GM12892 (cell line): ENCODE measurements around the gene DEFB114.
"Not testable (repeated sequence)": the region's sequence is repeated elsewhere in the genome, so short reads cannot be mapped to it uniquely, and the experiment has no call there.

Source experiments
- DNase-seq: peaks from one replicate; pipeline ENCODE4 v3.0.0; 2011; ENCODE audit not compliant: insufficient read length
- FAIRE-seq: peaks from 2 replicates; lab custom pipeline; 2011; peaks lifted over from hg19 to GRCh38; lab: Jason Lieb, UNC
- POLR2A ChIP-seq: IDR thresholded peaks from 2 replicates; pipeline ENCODE4 v1.6.1; 2011; ENCODE audit warnings: low read depth, low read length, control low read depth
- POLR2AphosphoS5 ChIP-seq: IDR thresholded peaks from 2 replicates; pipeline ENCODE4 v1.6.1; 2011; ENCODE audit warnings: low read depth, low read length, control low read depth
- TAF1 ChIP-seq: IDR thresholded peaks from 2 replicates; pipeline ENCODE4 v1.6.1; 2011; ENCODE audit warnings: low read depth, mild to moderate bottlenecking, control low read depth, low read length, borderline replicate concordance

DEFB114 gene

DNA sequence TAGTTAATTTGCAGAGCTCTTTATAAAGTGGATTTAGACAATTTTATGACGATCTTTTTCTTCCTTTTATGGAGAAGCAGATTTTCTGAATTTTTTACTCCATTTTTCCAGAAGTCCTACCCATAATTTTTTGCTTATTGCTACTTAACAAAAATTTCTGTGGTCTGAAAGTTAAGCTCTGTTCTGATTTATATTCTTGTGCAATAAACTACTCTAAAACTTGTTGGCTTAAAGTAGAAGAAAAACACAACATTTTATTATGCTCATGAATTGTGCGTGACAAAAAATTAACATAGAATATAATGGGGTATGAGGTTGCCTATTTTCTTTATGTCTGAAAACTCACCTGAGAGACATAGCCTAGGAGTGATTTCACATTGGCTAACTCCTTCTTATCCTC, 2.9 kb upstream of the DEFB114 start:
- TF ChIP-seq POLR2A, result no peak
- no peak for TF ChIP-seq POLR2AphosphoS5
- TF ChIP-seq TAF1, result no peak
- FAIRE-seq (no peak), DNase-seq (no peak)

DNA sequence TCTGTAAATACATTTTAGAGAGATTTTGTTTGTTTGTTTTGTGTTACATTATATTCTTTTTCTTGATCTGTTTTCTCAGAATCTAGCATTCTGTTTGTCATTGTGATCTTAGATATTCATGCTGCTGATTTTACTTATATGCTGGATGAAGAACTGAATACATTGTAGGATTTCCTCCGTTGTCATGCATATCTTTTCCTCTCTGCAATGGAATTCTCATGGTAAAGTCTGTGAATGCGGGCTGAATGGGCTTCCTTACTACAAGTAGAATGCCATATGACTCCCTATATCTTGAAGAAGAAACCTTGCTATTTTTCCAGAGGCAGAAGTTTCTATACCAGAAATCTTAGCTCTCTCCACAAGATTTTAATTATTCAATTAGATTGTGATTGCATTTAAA, 2.4 kb upstream of the DEFB114 start:
- DNase-seq (no peak), FAIRE-seq (no peak)
- no peak for TF ChIP-seq POLR2AphosphoS5
- no peak for TF ChIP-seq POLR2A
- no peak for TF ChIP-seq TAF1

- FAIRE-seq (no peak), DNase-seq (no peak)
- TF ChIP-seq POLR2AphosphoS5, result no peak
- no peak for TF ChIP-seq TAF1
- TF ChIP-seq POLR2A, result no peak
Observed at GRCh38 chr6:49958180-49958579, 5.8 kb downstream of the DEFB114 start.

DNA sequence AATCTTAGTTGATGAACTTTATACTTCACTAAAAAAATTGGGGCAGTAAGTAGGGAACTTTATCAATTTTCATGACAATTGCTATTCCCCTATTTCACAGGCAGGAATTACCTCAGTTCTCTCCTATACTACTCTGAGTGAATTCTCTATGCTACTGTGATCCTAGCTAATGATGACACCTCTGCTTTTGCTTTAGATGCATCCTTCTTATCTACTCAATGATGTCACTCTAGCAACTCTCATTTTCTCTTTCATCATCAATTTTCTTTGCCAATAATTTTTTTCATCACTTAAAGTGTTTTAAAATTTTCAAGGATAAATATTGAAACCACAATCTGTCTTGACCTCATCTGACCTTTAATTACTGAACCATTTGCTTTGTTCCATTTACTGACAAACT, 8.1 kb downstream of the DEFB114 start:
- no peak for TF ChIP-seq POLR2A
- no peak for DNase-seq
- no peak for FAIRE-seq

DNA sequence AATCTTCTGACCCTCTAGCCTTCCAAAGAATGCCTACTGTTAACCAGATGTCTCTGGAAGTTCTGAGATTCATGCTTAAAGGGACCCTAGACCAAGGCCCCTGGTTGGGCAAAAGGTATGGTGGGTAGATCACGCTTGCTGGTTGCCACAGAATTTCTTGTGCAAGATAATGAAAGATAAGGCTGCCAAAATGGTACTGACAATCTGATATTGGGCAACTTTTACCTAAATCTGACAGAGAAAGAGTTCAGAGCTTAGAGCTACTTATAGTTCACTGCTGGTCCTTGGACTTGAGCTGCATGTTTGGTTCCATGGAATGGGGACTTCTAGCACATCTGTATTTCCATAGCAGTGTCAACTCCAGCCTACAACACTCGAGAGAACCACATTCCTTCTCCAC, 12.0 kb downstream of the DEFB114 start:
- DNase-seq, result no peak
- no peak for TF ChIP-seq POLR2AphosphoS5
- no peak for TF ChIP-seq POLR2A
- TF ChIP-seq TAF1, result no peak
- FAIRE-seq, result no peak

GRCh38 chr6:49950415-49950751, 13.6 kb downstream of the DEFB114 start:
- FAIRE-seq, result no peak
- TF ChIP-seq POLR2A, result no peak
- TF ChIP-seq POLR2AphosphoS5, result no peak
- TF ChIP-seq TAF1, result no peak
- no peak for DNase-seq

DNA sequence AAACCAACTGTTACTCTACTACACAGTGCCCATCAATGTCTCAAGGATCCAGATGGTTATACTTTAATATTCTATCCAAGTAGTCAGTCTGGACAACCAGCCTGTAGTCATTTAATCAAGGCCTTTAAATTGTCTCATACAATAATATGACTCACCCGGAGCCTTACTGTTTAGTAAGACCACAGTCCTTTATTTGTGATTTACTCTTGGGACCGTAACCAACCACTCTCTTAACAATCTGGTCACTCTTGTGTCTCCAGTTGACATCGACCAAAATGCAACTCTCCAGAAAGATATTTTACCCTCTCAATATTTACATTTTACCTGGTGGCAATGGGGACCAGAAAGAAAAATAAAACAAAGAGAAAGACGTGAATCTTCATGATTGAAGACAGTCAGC, 14.9 kb downstream of the DEFB114 start:
- TF ChIP-seq TAF1 (no peak), POLR2A (no peak), POLR2AphosphoS5 (no peak)
- FAIRE-seq, result no peak
- DNase-seq, result no peak

DNA sequence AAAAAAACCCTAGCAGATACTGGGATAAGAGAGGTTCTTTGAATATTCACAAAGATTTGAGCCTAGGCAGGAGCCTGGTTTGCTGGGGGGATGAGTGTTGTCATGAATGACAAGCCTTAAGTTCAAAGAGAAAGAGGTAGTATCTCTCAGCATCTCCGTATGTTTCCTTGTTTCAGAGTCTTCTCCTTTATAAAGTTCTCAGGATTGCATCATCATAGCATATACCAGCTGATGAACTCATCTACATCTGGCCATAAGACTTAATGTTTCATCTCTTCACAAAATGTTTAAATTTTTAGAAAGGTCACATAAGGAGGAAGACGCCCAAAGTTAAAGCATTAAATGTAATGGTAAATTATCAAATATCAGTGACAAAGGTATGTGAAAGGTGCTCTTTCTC, 17.1 kb downstream of the DEFB114 start:
- FAIRE-seq, result peak; percentile 50
- TF ChIP-seq POLR2A, result no peak
- TF ChIP-seq TAF1, result no peak
- no peak for DNase-seq

DNA sequence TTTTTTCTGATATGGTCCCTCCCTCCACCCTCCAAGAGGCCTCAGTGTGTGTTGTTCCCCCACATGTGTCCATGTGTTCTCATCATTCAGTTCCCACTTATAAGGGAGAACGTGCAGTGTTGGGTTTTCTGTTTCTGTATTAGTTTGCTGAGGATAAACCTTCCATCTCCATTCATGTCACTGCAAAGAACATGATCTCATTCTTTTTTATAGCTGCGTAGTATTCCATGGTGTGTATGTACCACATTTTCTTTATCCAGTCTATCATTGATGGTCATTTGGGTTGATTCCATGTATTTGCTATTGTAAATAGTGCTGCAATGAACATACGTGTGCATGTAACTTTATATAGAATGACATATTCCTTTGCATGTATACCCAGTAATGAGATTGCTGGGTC, 19.9 kb downstream of the DEFB114 start:
- not testable (repeated sequence) for DNase-seq, FAIRE-seq

DNA sequence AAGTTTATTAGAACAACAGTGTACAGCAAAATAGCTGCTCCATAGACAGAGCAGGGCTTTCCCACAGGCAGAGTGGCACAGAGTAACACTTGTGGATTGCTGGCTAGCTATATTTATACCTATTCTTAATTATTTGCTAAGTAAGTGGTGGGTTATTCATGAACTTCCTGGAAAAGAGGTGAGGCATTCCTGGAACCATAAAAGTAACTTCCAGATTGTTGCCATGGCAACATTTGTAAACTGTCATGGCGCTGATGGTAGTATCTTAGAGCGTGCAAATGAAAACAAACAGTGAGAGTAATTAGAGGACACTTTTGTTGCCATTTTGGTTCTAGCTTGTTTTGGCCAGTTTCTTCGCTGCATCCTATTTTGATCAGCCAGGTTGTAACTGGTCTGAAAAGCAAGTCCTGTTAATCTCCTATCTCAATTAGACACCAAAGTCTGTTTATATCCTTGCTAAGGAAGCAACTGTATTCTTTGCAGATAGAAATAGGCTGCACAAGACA, 23.9 kb downstream of the DEFB114 start:
- FAIRE-seq (no peak), DNase-seq (no peak)
- no peak for TF ChIP-seq TAF1
- TF ChIP-seq POLR2AphosphoS5, result no peak
- TF ChIP-seq POLR2A, result no peak

DNA sequence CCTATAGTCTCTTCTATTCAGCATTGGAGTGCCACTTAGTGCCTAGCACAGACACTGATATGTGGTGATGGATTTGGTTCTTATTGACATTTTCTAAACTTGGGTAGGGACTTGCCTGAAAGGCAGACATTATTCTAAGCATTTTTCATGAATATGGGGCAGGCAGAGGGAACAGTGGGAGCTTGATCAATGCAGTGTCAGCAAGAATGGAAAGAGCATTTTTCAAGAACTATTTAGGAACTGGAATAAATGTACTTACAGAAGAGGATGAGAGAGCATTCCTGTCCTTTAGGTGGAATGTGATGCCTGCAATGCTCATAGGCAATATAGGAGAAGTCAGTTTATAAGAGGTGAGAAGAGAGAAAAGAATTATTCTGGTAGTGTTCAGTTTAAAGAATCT, 26.2 kb downstream of the DEFB114 start:
- TF ChIP-seq TAF1, result no peak
- TF ChIP-seq POLR2A, result no peak
- no peak for TF ChIP-seq POLR2AphosphoS5
- FAIRE-seq (no peak), DNase-seq (no peak)

- DNase-seq (no peak), FAIRE-seq (no peak)
- TF ChIP-seq POLR2AphosphoS5 (no peak), POLR2A (no peak), TAF1 (no peak)
Observed at GRCh38 chr6:49937017-49937416, 26.9 kb downstream of the DEFB114 start.

DNA sequence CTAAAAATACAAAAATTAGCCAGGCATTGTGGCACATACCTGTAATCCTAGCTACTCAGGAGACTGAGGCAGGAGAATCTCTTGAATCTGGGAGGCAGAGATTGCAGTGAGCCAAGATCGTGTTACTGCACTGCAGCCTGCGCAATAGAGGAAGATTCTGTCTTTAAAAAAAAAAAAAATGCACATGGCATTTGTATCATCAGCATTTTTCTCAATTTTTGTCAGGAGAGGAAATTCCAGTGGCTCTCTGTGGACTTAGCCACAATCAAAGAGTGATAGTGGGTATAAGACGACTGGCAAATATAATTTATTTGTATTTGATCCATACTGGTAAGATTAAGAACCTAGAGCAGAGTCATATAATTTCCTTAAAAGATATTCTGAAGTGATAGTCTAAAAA, 28.6 kb downstream of the DEFB114 start:
- DNase-seq (no peak), FAIRE-seq (no peak)
- TF ChIP-seq POLR2A (no peak), TAF1 (no peak), POLR2AphosphoS5 (no peak)

DNA sequence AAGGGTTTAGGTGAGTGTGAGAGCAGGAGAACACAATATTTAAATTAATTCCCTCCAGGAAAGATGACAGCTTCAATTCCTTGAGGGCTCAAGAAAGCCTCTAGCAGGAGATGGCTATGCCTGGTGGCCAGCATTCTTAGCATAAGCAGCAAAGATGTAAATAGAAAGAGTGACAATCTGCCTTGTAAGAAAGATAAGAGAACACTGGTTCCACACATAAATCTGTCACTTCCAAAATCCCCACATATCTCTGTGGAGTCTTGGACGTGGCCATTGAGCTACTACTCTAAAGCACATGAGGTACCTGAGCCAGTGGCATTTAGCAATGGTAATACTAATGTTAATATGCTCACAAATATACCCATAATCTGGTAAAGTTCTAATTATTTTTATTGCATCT, 29.2 kb downstream of the DEFB114 start:
- no peak for DNase-seq
- TF ChIP-seq POLR2A (no peak), POLR2AphosphoS5 (no peak)
- no peak for FAIRE-seq
